ENCODE measurements around the gene KLC3.

KLC3 gene

GRCh38 chr19:45349126-45349415, 8.5 kb downstream of the KLC3 start:
- no peak for DNase-seq (ENCODE audit: low read depth)

GRCh38 chr19:45349430-45349941, 8.9 kb downstream of the KLC3 start:
- no peak for DNase-seq (ENCODE audit: low read depth)

GRCh38 chr19:45350477-45351058, 10.0 kb downstream of the KLC3 start:
- no peak for DNase-seq (ENCODE audit: low read depth)

GRCh38 chr19:45351401-45351952, 10.9 kb downstream of the KLC3 start:
- no peak for DNase-seq (ENCODE audit: low read depth)

GRCh38 chr19:45352062-45352461, 11.5 kb downstream of the KLC3 start:
- no peak for DNase-seq (ENCODE audit: low read depth)

GRCh38 chr19:45352471-45352870, 11.9 kb downstream of the KLC3 start:
- no peak for DNase-seq (ENCODE audit: low read depth)

- no peak for DNase-seq (ENCODE audit: low read depth)
Observed at GRCh38 chr19:45352914-45353796, 12.6 kb downstream of the KLC3 start.

- no peak for DNase-seq (ENCODE audit: low read depth)
Observed at GRCh38 chr19:45354241-45354842, 13.8 kb downstream of the KLC3 start.

- no peak for DNase-seq (ENCODE audit: low read depth)
Observed at GRCh38 chr19:45355402-45355801, 14.9 kb downstream of the KLC3 start.

GRCh38 chr19:45355910-45356309, 15.4 kb downstream of the KLC3 start:
- DNase-seq (ENCODE audit: low read depth) = no peak

- no peak for DNase-seq (ENCODE audit: low read depth)
Observed at GRCh38 chr19:45356760-45357444, 16.4 kb downstream of the KLC3 start.

- no peak for DNase-seq (ENCODE audit: low read depth)
Observed at GRCh38 chr19:45357445-45357783, 16.9 kb downstream of the KLC3 start.

- DNase-seq (ENCODE audit: low read depth) = no peak
Observed at GRCh38 chr19:45358213-45358792, 17.8 kb downstream of the KLC3 start.

- no peak for DNase-seq (ENCODE audit: low read depth)
Observed at GRCh38 chr19:45361608-45362007, 21.1 kb downstream of the KLC3 start.

- DNase-seq (ENCODE audit: low read depth) = no peak
Observed at GRCh38 chr19:45362291-45362690, 21.7 kb downstream of the KLC3 start.

- DNase-seq (ENCODE audit: low read depth) = no peak
Observed at GRCh38 chr19:45363861-45364459, 23.4 kb downstream of the KLC3 start.

GRCh38 chr19:45364696-45365095, 24.1 kb downstream of the KLC3 start:
- DNase-seq (ENCODE audit: low read depth) = no peak

GRCh38 chr19:45368127-45368526, 27.6 kb downstream of the KLC3 start:
- DNase-seq (ENCODE audit: low read depth) = no peak

- no peak for DNase-seq (ENCODE audit: low read depth)
Observed at GRCh38 chr19:45368737-45369340, 28.3 kb downstream of the KLC3 start.

GRCh38 chr19:45370410-45371204, 30.1 kb downstream of the KLC3 start, which contains the start of gene ERCC2:
ERCC2 (minus strand) TSS chr19:45370573; CDS start chr19:45370540, 33 bp downstream.
- DNase-seq (ENCODE audit: low read depth) = peak; percentile 97
